Mammary epithelial cell (primary cell): Measurements from ENCODE around the gene TRIM25.

Experiments used
- EZH2 ChIP-seq: IDR thresholded peaks from 2 replicates; pipeline ENCODE4 v1.6.1; 2012; ENCODE audit warnings: low read length, inconsistent platforms, borderline replicate concordance
- TF ChIP-seq, protein P1 (sequence below), 2 donors: IDR thresholded peaks in 1 of 2; conservative IDR thresholded peaks in 1 of 2; 2 replicates each; pipeline ENCODE4 v1.5.1; 2011 to 2012; ENCODE audit warnings: inconsistent platforms in 2 of 2, low read length in 2 of 2, mild to moderate bottlenecking in 2 of 2, control low read depth in 1 of 2, low read depth in 1 of 2; ENCODE audit not compliant: insufficient read depth in 1 of 2; ENCODE audit errors: extremely low read depth in 1 of 2

DNA sequence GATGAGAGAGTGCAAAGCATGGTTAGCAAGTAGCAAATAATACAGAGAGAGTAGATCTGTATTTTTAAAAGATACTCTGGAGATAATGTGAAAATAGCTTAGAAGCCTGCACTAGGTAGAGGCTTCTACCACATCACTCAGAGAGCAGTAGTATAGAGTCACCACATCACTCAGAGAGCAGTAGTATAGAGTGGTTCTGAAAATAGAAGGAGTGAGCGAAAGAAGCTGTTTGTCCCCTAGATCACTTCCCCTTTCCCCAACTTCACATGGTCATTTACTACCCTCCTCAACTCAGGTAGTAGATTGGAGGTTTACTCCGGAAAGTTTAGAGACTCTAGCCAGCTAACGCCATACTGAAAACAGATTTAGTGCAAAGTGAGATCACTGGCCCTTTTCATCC, 62.8 kb downstream of the TRIM25 start:
- TF ChIP-seq, protein P1, sequence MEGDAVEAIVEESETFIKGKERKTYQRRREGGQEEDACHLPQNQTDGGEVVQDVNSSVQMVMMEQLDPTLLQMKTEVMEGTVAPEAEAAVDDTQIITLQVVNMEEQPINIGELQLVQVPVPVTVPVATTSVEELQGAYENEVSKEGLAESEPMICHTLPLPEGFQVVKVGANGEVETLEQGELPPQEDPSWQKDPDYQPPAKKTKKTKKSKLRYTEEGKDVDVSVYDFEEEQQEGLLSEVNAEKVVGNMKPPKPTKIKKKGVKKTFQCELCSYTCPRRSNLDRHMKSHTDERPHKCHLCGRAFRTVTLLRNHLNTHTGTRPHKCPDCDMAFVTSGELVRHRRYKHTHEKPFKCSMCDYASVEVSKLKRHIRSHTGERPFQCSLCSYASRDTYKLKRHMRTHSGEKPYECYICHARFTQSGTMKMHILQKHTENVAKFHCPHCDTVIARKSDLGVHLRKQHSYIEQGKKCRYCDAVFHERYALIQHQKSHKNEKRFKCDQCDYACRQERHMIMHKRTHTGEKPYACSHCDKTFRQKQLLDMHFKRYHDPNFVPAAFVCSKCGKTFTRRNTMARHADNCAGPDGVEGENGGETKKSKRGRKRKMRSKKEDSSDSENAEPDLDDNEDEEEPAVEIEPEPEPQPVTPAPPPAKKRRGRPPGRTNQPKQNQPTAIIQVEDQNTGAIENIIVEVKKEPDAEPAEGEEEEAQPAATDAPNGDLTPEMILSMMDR (conservative IDR thresholded peaks at IDR 0.05 in 1 of 2, IDR thresholded peaks at IDR 0.05 in 1 of 2; ENCODE audit: extremely low read depth in 1 of 2, insufficient read depth in 1 of 2, low read depth in 1 of 2, low read length in 2 of 2), result no peak
- no peak for TF ChIP-seq EZH2
